Measurements from ENCODE around the gene CFAP45. TPM values are rescaled to one million over a fixed set of nuclear protein-coding genes. Genes with fewer than 3 reads are reported as not detected.
A peak's percentile ranks its signal among the peaks of the same experiment; 100 is the strongest.

Gene CFAP45
- total and polyA plus RNA-seq, 2 of the 8 experiments (the other 6 are each of a cell fraction or from before 2014, with no cell fraction given): 0.05 TPM; not detected in 1

GRCh38 chr1:159854116-159854692, 45.8 kb downstream of the CFAP45 start:
- Histone ChIP-seq H3K9ac (replicated peaks in 1 of 4; ENCODE audit: extremely low read depth in 1 of 4, low read depth in 3 of 4, low read length in 3 of 4) (peak overlapping the region in 1 of 4 experiments; percentile 16; a peak in 2 of 7 replicates), H3K23me2 (ENCODE audit: low read depth, low read length) (peaks cover 10% of the 10 kb centered on the region; the same call in 1 of the 2 replicates), H4K91ac (replicated peaks; ENCODE audit: insufficient read length, low read length) (no peak overlapping the region), H3K9me3 (ENCODE audit: insufficient read depth in 2 of 2, low read depth in 1 of 2, low read length in 1 of 2) (no peaks in the 10 kb centered on the region; a peak in 1 of 4 replicates), H3K4ac (replicated peaks; ENCODE audit: insufficient read length, low read depth, low read length) (no peak overlapping the region), H3K27ac (ENCODE audit: low read depth, low read length) (no peak overlapping the region), H3K79me2 (ENCODE audit: control insufficient read depth in 1 of 2, insufficient read depth in 2 of 2, low read length in 2 of 2) (no peaks in the 10 kb centered on the region), H3K79me1 (ENCODE audit: low read depth, low read length) (no peaks in the 10 kb centered on the region), H2AFZ (ENCODE audit: low read length) (peak overlapping the region; percentile 38; the same call in 1 of the 2 replicates), H3K4me2 (ENCODE audit: insufficient read depth in 1 of 2, low read depth in 2 of 2, low read length in 2 of 2) (peak overlapping the region; percentile 59 to 90), H2BK20ac (ENCODE audit: low read length) (no peak overlapping the region), H3K4me1 (replicated peaks in 1 of 4; ENCODE audit: control insufficient read depth in 3 of 4, insufficient read depth in 4 of 4, low read length in 3 of 4) (no peaks in the 10 kb centered on the region), H4K8ac (ENCODE audit: extremely low read depth, insufficient read depth, low read length) (peak overlapping the region; percentile 45; the same call in 1 of the 2 replicates), H3K56ac (replicated peaks; ENCODE audit: insufficient read length, low read depth, low read length) (no peak overlapping the region), H3K18ac (ENCODE audit: extremely low read depth, low read length) (peak overlapping the region; percentile 82; the same call in 1 of the 2 replicates), H2BK120ac (replicated peaks; ENCODE audit: low read depth, low read length) (no peak overlapping the region), H3K4me3 (ENCODE audit: extremely low read depth in 1 of 4, insufficient read depth in 2 of 4, low read depth in 3 of 4, low read length in 4 of 4) (peak overlapping the region; percentile 38 to 84 (median 53)), H3K36me3 (ENCODE audit: control insufficient read depth in 2 of 4, insufficient read depth in 4 of 4, low read length in 3 of 4) (no peaks in the 10 kb centered on the region), H3K14ac (ENCODE audit: insufficient read length) (no peak overlapping the region), H3K27me3 (replicated peaks in 1 of 4; ENCODE audit: control insufficient read depth in 3 of 4, extremely low read depth in 1 of 4, insufficient read depth in 3 of 4, low read length in 3 of 4) (peaks cover 7 to 33% (median 24%) of the 10 kb centered on the region in 4 experiments), H3K23ac (ENCODE audit: insufficient read length) (no peak overlapping the region), H2BK15ac (ENCODE audit: low read length) (no peak overlapping the region), H2BK12ac (ENCODE audit: low read depth, low read length) (no peak overlapping the region), H2AK5ac (ENCODE audit: low read depth, low read length) (no peak overlapping the region), H4K5ac (ENCODE audit: insufficient read length, low read depth, low read length) (no peak overlapping the region), H2BK5ac (ENCODE audit: low read depth, low read length) (no peak overlapping the region), H4K20me1 (replicated peaks in 1 of 2; ENCODE audit: control insufficient read depth in 1 of 2, insufficient read depth in 2 of 2, low read length in 2 of 2) (no peaks in the 10 kb centered on the region)
- TF ChIP-seq FOSL1 (IDR thresholded peaks at IDR 0.05; ENCODE audit: insufficient read depth, low read depth, low read length): no peak
- TF ChIP-seq BCL11A (IDR thresholded peaks at IDR 0.05; ENCODE audit: low read depth in 2 of 2, low read length in 2 of 2): no peak
- no peak for TF ChIP-seq TBP (IDR thresholded peaks at IDR 0.05; ENCODE audit: low read depth, low read length)
- peak; percentile 55 for TF ChIP-seq ASH2L (IDR thresholded peaks at IDR 0.05; ENCODE audit: low read length)
- CTCF ChIA-PET (ENCODE audit: partially characterized antibody): interaction anchor here (0.6 to 8.4 kb wide), 11 partner anchors 12 to 153 kb away, joined by 3 to 107 read pairs (median 4); partner anchors contain the start of gene SLAMF8
- 2% methylated on average over 19 of the region's 31 CpGs; no CpG with 5 or more reads in 1 of the 2 experiments for WGBS, 2 experiments (ENCODE audit: extremely low coverage in 1 of 2, insufficient coverage in 1 of 2, insufficient read length in 1 of 2, insufficient replicate concordance in 2 of 2, low coverage in 1 of 2, low lambda C conversion rate in 2 of 2, missing lambda C conversion rate in 1 of 2)
- POLR2A ChIA-PET (ENCODE audit: partially characterized antibody): no interaction called here
- peak in 1 of 2 experiments; percentile 73 for DNase-seq (ENCODE audit: low read depth in 1 of 2, low spot score in 2 of 2)
- FAIRE-seq: no peak

Data from H1 (cell line).